Ovary (tissue), 3 donors: ENCODE results near the gene HYDIN.
"Not testable (repeated sequence)": the region's sequence is repeated elsewhere in the genome, so short reads cannot be mapped to it uniquely, and the experiment has no call there.

Source experiments
- CTCF ChIP-seq, 3 donors: fragments of 450-650 bp in 2 of 3; fragments of 200-600 bp in 1 of 3; IDR thresholded peaks; one replicate each; pipeline versions ENCODE4 v1.5.1 to v1.8.0; 2016 to 2022; ENCODE audit warnings: antibody characterized with exemption in 3 of 3, mild to moderate bottlenecking in 1 of 3
- EP300 ChIP-seq: sonication (generic); formaldehyde crosslinking; IDR thresholded peaks from one replicate; pipeline ENCODE4 v1.6.1; 2017; ENCODE audit warnings: antibody characterized with exemption
- donor health status: DM: no; HTN: no; CAD: no.

GRCh38 chr16:71157278-71157677, 73.2 kb downstream of the HYDIN start:
- not testable (repeated sequence) for TF ChIP-seq CTCF (IDR thresholded peaks at IDR 0.05); EP300
